ENCODE data around the gene BZW2.
"Not testable (repeated sequence)": the region's sequence is repeated elsewhere in the genome, so short reads cannot be mapped to it uniquely, and the experiment has no call there.

BZW2 gene

DNA sequence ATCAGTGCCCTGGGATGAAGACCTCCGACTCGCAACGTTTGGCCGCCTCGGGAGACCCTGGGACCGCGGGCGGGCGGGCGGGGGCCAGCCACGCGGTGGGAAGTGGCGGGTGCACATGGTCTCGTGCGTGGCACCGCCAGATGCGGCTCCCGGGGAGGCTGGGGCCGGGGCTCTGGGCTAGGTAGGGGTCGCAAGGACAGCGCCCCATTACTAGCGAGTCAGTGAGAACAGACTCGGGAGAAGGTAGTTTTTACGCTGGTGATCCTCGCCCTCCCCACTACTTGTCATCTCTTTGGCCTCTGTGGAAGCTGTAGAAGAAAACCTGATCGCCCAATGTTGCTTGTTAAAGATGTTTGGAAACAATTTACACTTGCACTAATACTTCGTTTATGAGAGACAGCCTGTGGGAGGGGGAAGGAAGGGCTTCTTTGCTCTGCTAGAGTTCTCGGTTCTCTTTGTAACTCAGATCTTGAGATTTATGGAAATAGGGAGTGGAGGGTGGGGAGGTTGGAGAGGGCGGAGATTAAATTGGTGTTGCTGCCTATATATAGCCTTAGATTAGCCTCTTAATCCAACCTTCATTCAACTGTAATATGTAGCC, 591 bp downstream of the BZW2 start:
- peak; percentile 26 for DNase-seq

DNA sequence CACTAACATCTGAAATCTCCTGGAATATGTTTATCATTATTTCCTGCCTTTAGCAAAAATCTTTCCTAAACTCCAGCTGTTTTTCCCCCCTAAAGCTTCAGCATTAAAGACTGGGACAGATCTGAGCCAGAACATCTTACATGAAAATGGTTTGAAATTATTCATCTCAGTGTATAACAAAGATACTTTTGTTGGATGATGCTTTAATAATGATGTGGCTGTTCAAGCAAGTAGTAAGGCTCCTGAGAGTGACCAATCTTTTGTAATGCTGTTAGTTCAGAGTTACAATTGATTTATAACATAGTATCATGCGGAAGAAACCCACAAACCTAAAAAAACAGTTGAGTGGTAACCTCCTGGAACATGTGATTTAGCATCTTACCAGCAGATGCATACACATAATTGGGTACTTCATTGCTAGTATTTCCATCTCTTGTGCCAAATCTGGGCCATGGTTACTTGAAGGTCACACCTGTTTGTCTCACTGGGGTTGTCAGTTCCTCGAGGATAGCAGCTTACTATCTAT, 1.5 kb downstream of the BZW2 start:
- no peak for DNase-seq

DNA sequence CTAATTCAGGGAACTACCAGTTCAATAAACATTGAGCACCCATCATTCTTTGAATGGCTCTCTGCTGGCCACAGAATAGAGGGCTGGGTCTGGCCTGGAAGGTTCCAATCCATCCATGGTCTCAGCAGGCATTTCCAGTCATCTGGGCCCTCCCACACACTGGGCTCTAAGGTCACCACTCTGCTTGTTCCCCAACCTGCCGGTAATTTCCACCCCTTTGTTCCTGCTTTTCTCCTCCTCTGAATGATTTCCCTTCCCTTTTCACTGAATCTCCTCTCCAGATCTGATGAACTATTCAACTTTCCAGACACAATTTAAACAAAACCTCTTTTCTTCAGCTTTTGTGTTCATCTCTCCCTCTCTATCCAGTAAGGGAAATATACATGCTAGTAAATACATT, 2.6 kb downstream of the BZW2 start:
- peak; percentile 65 for DNase-seq

DNA sequence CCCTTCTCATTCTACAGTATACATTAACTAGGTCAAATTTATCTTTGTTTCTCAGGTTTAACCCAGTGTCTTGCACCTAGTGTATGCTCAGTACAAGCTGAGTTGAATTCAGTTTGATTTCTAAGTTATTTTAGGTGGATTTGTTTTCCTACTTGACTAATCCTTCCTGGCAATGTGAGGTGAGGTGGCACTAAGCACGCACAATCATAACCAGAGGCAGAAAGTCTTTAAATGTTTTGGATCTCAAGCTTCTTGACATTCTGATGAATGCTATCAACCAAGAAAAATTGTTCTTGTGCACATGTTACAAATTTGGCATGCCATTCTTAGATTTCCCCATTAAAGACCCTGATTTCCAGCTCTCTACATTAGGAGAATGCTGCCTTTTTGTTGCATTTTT, 3.2 kb downstream of the BZW2 start:
- no peak for DNase-seq

DNA sequence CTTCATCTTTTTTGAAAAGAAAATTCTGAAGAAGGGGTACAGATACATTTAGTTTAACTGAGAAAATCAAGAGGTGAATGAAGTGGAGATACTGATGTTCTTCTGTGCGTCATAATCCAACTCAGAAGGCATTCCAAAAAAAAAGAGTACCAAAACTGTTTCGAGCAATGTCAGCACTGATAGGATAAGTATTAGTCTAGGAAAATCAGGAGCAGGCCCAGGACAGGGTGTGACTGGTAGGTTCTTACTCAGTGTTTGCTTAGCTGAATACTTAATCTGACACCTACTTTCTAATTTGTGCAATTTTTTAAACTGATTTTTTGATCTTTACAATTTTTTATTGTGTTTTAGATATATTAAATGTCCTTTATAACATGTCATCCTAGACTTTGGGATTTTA, 4.3 kb downstream of the BZW2 start:
- no peak for DNase-seq

DNA sequence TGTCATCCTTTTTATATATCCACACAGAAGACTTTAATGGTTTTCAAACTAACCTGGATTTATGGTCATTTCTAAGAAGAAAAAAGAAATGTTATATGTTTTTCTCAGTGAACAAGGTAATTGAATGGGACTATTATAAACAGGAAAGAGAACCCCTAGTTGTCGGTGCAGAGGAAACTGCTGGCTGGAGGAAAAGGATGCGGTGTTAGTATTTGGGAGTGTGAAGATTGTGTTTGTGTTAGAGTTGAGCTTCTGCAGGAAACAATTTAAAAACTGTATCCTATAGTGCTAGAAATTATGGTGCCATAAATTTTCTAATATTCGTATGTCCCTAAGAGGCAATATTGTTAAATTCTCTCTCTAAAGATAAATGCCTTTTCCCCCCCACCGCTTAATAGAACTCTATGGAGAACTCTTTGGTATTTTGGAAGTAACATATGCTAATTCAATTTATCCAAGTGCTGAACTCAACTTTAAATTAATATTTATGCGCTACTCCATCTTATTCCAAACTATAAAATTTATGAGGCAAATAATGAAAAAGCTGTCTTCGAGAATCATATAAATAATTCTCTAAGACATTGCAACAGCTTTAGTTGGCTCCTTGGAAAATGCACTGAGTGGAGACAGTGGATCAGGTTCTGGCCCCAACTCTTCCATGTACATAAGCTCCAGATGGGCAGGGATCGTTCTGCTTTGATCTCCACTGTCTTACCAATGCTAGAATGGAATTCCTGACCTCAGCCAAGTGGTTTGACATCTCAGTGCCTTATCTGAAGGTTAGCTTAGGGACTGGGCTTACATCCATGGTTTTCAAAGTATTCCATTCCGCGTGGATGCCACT, 5.6 kb downstream of the BZW2 start:
- no peak for DNase-seq

DNA sequence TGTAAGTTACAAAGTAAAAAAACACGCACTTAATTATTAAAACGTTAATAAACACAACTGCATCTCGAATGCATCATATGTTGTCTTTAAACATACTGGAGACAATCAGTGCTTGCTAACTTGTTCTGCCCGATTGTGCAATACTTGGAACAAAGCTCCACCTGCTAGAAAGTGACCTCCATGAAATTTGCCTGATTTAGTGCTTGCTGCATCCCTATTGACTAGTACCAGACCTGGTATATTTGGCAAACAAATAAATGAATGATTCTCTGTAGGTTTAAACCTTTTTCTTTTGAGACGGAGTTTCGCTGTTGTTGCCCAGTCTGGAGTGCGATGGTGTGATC, 6.2 kb downstream of the BZW2 start:
- no peak for DNase-seq

DNA sequence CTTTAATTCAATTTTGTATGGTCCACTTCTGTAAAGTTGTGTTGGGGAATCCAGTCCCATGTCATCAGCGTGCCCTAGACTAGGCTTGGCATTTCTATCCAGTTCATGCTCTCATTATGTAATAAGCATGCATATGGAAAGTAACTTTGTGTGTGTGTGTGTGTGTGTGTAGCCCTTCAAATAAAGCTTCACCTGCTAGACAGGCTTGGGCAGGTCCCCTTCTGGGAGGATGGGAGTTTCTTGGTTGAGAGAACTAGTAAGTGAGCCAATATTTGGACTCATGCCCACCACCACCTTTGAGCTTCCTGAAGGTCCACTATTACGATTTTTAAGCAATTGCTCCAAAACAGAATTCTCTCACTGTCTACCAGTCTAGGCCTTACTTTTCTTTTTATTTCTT, 6.9 kb downstream of the BZW2 start:
- no peak for DNase-seq

DNA sequence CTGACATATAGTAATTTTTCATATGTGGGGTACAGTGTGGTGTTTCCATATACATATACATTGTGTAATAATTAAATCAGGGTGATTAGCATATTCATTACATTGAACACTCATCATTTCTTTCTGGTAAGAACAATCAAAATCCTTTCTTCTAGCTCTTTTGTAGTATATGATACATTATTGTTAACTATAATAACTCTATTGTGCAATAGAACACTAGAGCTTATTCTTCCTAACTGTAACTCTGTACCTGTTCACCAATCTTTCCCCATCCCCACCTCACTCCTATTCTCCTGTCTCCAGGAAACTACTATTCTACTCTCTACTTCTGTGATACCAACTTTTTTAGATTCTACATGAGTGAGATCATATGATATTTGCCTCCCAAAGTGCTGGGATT, 9.4 kb downstream of the BZW2 start:
- DNase-seq, result no peak

DNA sequence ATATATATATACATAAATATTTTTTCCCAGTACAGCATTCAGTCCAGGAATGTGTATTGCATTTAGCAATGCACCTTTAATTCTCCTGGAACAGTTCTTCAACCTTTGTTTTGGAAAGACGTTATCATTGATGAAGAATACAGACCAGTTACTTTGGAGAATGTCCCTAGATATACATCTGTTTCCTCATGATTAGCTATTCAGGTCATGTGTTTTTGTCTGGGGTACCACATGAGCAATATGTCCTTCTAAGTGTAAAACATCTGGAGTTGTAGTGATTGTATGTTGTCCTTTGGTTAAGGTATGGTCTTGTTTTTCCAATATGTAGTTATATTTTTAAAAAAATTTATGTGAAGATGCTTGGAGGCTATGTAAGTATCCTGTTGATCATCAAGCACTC, 10.2 kb downstream of the BZW2 start:
- DNase-seq, result no peak

DNA sequence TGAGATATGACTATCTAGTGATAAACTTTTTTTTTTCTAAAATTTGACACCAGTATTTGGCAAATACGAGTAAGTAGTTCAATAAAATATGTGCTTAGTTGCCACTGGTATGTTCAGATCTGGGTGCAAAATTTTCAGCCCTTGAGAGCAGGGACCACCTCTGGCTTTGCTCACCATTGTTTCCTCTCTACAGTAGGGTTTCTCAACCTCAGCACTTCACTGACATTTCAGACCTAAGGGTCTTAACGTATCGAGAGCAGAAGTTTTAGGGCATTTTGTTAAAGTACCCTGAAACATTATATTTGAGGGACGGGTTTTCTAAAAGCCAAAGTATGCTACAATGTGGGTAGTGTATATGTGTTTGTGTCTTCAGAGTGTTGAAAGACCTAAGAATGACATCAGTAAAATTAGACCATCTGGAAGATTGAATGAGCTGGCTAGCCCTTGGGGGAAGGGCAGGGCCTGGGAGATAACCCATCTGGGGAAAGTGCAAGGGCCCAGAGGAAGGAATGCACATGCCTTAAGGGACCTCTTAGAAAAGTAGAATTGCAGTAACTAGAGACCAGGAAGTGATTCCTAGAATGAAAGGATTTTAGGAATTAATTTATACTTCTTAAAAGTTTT, 11.8 kb downstream of the BZW2 start:
- peak; percentile 66 for DNase-seq

DNA sequence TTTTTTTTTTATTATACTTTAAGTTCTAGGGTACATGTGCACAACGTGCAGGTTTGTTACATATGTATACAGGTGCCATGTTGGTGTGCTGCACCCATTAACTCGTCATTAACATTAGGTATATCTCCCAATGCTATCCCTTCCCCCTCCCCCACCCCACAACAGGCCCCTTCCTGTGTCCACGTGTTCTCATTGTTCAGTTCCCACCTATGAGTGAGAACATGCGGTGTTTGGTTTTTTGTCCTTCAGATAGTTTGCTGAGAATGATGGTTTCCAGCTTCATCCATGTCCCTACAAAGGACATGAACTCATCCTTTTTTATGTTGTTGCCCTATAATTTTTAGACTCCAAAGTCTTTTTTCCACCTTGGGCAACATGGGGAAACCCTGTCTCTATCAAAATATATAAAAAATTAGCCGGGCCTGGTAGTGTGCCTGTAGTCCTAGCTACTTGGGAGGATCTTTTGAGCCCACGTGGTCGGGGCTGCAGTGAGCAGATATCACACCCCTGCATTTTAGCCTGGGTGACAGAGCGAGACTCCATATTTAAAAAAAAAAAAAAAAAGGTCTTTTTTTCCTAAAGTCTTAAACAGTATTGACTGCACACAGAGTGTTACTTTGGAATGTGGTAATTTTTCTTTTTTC, 14.0 kb downstream of the BZW2 start:
- DNase-seq, result not testable (repeated sequence)

DNA sequence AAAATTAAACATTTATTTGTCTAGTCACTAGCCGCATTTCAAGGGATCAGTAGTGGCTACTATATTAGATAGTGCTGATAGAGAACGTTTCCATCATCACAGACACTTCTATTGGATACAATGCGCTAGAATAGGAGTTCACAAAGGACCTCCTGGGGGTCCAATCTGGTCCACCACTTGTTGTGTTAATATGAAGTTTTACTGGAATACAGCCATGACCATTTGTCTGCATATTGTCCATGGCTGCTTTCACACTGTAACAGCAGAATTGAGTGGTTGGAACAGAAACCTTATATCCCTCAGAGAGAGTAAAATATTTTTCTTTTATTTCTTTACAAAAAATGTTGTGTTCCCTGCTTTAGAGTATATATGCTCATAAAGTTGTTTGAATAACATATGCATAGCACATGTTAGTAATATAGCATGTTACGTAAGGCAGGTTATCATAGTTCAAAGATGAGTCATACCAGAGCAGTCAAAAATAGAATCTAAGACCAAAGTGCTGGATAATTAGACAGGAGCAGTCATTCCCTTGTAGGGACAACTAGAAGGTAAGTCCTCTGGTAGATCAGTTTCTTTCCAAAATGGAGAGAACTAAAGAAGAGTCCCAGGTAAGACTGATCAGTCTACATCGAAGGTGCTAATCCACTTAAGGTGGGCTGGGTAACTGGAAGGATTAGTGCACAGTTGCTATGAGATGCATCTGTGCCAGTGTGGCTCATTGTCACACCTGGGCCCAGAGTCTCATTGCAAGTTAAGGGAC, 14.9 kb downstream of the BZW2 start:
- DNase-seq, result peak; percentile 60

DNA sequence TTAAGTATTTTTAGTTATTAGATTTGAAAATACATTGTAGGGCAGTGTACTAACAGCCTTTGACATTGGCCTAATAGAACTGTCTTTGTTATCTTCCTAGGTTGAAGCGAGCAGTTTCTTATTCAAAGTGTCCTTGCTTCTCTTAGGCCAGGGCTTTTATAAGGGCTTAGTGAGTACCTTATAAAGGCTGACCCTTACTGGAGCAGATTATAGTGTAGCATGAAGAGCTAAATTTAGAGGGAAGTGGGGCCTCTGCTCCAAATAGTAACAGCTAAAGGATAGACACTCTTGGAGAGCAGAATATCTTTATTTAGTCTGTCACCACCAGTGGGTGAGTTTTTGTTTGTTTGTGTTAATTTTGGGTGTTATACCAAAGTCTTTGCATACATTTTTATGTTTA, 15.9 kb downstream of the BZW2 start:
- no peak for DNase-seq

DNA sequence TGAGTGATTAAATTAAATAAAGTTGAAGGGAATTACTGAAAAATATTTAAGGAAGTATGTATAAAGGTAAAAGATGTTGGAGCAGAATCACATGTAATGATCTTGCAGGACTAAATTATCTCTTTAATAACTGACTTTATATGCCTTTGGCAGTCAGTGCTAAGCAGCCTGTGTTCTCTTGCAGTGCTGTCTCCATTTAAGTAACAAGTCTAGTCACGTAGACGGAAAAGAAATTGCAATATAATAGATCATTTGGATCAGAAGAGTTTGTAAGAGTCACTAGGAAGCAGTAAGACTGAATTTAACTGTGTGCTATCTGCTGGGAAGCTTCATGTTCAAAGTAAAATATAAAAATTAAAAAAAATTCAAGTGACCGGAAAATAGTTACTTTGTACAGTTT, 21.4 kb downstream of the BZW2 start:
- DNase-seq, result no peak

DNA sequence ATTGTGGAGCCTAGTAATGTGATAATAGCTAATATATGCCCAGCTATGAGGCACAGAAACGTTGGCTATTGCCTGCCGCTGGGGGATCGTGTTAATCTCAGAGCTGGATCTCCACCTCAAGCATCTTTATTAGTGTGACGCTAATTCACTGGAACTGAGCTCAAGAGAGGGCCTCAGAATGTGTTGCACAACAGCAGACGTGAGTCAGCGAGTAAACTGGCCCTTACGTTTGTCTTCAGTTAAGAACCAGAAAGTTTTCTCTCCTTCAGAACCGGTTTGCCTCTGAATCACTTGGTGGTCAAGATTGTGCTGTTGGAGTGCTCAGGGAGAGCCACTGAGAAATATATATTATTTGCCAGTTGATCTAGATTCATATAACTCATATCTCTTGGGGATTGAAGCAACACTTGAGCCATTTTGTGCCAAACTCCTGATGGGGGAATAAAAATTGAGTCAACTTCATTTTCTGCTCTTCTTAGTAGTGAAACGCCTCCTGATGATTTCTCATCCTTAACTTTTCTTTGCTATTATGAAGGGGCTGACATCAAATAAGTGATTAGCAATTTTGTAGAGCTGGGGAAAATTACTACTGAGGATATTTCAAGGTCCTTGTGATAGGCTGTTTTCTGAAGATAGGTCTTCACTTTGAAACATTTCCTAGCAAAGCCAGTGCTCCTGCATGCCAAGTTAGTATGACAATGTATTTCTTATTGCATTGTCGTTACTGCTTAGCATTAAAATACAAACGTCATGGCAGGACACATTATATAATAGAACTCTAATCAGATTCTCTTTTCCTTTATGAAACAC, 22.3 kb downstream of the BZW2 start:
- peak; percentile 88 for DNase-seq

DNA sequence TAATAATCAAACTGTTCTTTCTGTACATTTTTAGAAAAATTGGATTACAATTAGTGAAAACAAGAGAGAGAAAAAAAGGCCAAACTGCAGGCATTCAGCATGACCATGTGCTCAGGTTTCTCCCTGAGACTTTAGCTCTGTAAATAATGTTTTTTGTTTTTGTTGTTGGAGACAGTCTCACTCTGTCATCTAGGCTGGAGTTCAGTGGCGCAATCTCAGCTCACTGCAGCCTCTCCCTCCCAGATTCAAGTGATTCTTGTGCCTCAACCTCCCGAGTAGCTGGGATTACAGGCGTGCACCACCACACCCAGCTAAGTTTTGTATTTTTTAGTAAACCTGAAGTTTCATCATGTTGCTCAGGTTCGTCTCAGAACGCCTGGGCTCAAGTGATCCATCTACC, 23.0 kb downstream of the BZW2 start:
- no peak for DNase-seq

DNA sequence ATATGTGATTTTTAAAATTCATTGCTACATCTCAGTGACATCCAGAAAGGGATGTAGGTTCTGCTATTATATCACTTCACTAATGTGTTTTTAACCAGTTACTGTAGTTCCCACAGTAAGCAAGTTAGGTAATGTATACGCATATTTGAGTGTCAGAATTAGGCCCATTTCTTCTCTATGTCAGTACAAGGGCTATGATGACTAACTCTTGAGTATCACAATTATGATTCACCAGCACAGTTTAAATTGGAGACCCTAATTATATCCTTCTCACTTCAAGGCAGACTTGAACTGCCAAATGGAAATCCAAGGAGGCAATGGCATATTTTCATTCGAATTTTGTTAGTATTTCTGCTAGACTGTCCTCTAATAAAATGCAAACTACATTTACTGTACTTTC, 23.6 kb downstream of the BZW2 start:
- no peak for DNase-seq

DNA sequence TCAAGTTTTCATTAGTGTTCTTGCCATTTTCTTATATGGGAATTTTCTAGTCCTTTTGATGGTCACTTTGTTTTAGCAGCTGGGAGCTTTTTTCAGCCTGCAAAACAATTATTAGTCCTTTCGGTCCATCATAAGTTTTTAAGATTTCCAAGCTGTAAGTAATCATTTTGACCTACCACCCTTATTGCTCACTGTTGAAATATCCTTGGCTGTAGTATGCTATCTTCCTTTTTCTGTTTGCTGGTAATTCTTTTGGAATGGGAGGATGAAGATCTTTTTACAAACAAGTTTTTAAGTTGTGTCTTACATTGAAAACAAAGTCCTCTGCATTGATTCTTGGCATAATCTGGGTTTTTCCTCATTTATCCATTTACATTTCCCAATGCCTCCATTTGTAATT, 24.0 kb downstream of the BZW2 start:
- no peak for DNase-seq

DNA sequence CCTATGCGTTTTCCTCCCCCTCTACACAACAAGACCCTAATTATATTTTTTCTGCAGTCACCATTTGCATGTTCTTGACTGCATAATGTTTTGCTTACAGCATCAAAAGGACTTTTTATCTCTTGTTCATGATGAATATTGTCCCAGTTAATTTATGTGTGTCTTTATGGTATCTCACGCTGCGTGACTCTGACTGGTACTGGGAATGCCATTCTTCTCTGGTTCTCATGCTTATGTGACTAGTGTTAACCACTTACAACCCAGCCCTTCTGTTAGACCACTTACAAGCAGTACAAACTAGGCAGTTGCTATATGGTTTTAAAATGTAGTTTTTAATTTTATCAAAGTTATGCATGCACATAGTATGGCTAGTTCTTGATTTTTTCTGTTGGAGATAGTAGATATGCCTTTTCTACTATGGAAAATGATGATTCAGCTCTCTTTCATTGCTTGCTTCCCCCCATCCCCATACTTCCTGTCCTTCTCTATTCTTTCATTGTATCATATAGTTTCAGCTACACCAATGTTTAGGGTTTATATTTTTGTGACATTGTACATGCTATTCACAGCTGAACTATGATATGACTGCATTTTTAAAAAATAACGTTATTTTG, 24.9 kb downstream of the BZW2 start:
- no peak for DNase-seq

DNA sequence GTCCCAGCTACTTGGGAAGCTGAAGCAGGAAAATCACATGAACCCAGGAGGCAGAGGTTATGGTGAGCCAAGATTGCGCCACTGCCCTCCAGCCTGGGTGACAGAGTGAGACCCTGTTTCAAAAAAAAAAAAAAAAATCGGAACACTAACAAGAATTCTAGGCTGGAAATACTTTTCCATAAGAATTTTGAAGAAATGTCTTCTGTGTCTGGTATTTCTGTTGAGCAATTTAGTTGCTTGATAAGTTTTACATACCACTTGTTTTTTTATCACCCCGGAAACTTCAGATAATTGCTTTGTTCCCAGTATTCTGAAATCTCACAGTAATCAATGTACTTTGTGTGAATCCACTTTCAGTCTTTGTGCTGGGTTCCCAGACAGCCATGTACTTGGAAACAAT, 25.8 kb downstream of the BZW2 start:
- no peak for DNase-seq

DNA sequence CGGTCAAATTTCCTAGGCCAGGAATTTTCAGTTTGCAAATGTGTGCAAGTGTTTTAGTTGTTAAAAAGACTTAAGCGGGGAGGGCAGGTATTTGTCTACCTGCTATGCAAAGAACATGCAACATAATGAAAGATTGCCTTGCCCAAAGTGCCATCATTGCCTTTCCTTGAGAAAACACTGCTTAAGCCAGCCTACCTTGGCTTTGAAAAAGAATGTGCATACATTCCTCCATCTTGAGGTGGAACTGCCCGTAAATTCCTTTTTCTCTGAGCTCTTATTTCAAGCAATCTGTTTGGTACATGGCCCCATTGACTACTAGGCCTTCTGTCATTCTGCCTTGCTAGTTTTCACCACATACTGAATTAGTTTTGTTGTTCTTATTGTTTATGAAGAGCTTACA, 29.3 kb downstream of the BZW2 start:
- no peak for DNase-seq

Data from suppressor macrophage treated with lipopolysaccharide for 4 hours (primary cell).